SU-DHL-6 (cell line): ENCODE measurements around the gene DPYSL5.

ENCODE experiments used
- H2AFZ ChIP-seq: fragments of 200-600 bp; sonication (generic); 2 replicates; pipeline ENCODE4 v1.6.1; 2014; ENCODE audit warnings: low read depth, mild to moderate bottlenecking, moderate library complexity, mixed read lengths, antibody characterized with exemption, low read length; ENCODE audit not compliant: severe bottlenecking
- H3F3A ChIP-seq: fragments of 200-600 bp; shearing (Covaris generic); 2 replicates; pipeline ENCODE4 v1.6.0; 2016; ENCODE audit warnings: antibody characterized with exemption, mild to moderate bottlenecking; ENCODE audit not compliant: insufficient read depth
- H3K27ac ChIP-seq: fragments of 200-600 bp; sonication (generic); 2 replicates; pipeline ENCODE4 v1.5.1; 2016; ENCODE audit warnings: low read depth, mild to moderate bottlenecking, low read length, moderate library complexity, mixed read lengths
- H3K27me3 ChIP-seq: fragments of 200-600 bp; sonication (generic), shearing (Covaris generic); 2 replicates; pipeline ENCODE4 v1.6.0; 2014; ENCODE audit warnings: mild to moderate bottlenecking, low read length
- H3K36me3 ChIP-seq: fragments of 200-600 bp; sonication (generic); 2 replicates; pipeline ENCODE4 v1.6.1; 2014; ENCODE audit warnings: mild to moderate bottlenecking, low read length, mixed read lengths
- H3K4me2 ChIP-seq: fragments of 300-600, 200-600 bp; shearing (Covaris generic), sonication (generic); 2 replicates; pipeline ENCODE4 v1.6.0; 2014; ENCODE audit warnings: low read length, low read depth, mild to moderate bottlenecking; ENCODE audit not compliant: poor library complexity, severe bottlenecking
- H3K4me3 ChIP-seq: fragments of 200-600 bp; sonication (generic); 2 replicates; pipeline ENCODE4 v1.5.1; 2014; ENCODE audit warnings: antibody characterized with exemption, low read length, mild to moderate bottlenecking, mixed read lengths; ENCODE audit not compliant: insufficient read depth, poor library complexity, severe bottlenecking
- H3K79me2 ChIP-seq: fragments of 200-600 bp; sonication (generic); 2 replicates; pipeline ENCODE4 v1.6.1; 2014; ENCODE audit warnings: mild to moderate bottlenecking, low read length, moderate library complexity; ENCODE audit not compliant: insufficient read depth
- H3K9ac ChIP-seq: fragments of 200-600 bp; sonication (generic); 2 replicates; pipeline ENCODE4 v1.7.0; 2014; ENCODE audit warnings: mild to moderate bottlenecking, low read length
- H3K9me2 ChIP-seq: fragments of 200-600 bp; sonication (generic); replicated peaks from 2 replicates; pipeline ENCODE4 v1.6.1; 2014; ENCODE audit warnings: low read length; ENCODE audit not compliant: insufficient read depth
- H3K9me3 ChIP-seq: fragments of 200-600 bp; sonication (generic); 2 replicates; pipeline ENCODE4 v1.6.1; 2014; ENCODE audit warnings: low read length, mixed read lengths; ENCODE audit not compliant: insufficient read depth
- H4K20me1 ChIP-seq: fragments of 200-600 bp; sonication (generic); 2 replicates; pipeline ENCODE4 v1.6.1; 2014; ENCODE audit warnings: low read depth, mild to moderate bottlenecking, antibody characterized with exemption, low read length, moderate library complexity, mixed read lengths
- CTCF ChIP-seq: fragments of 200-600 bp; sonication (generic); IDR thresholded peaks from one replicate; pipeline ENCODE4 v1.5.1; 2017; ENCODE audit warnings: antibody characterized with exemption, mild to moderate bottlenecking, low read length, moderate library complexity; ENCODE audit not compliant: insufficient read depth, poor library complexity, severe bottlenecking
- EZH2phosphoT487 ChIP-seq: fragments of 200-600 bp; sonication (generic), shearing (Covaris generic); conservative IDR thresholded peaks from 2 replicates; pipeline ENCODE4 v1.6.1; 2018; ENCODE audit warnings: mild to moderate bottlenecking, antibody characterized with exemption, low read length, moderate library complexity, mixed read lengths

Gene DPYSL5

GRCh38 chr2:26936855-26937254 is 88.9 kb downstream of the DPYSL5 start:
- Histone ChIP-seq H2AFZ (no peak overlapping the region), H3K79me2 (no peaks in the 10 kb centered on the region), H3K27me3 (no peaks in the 10 kb centered on the region), H3K4me2 (no peak overlapping the region), H3K27ac (no peak overlapping the region), H4K20me1 (no peaks in the 10 kb centered on the region), H3K9me2 (no peaks in the 10 kb centered on the region), H3K4me3 (no peak overlapping the region), H3F3A (no peaks in the 10 kb centered on the region), H3K9me3 (no peaks in the 10 kb centered on the region), H3K9ac (no peak overlapping the region), H3K36me3 (no peaks in the 10 kb centered on the region)
- TF ChIP-seq CTCF (no peak), EZH2phosphoT487 (no peak)

- H3K4me2 ChIP-seq, result no peak overlapping the region
- no peaks in the 10 kb centered on the region for H3K36me3 ChIP-seq
- H3K27me3 ChIP-seq, result no peaks in the 10 kb centered on the region
- no peaks in the 10 kb centered on the region for H3K9me2 ChIP-seq
- H3K79me2 ChIP-seq, result no peaks in the 10 kb centered on the region
- no peak overlapping the region for H3K4me3 ChIP-seq
- no peak overlapping the region for H3K27ac ChIP-seq
- TF ChIP-seq EZH2phosphoT487 (no peak), CTCF (no peak)
- no peak overlapping the region for H3K9ac ChIP-seq
- H3K9me3 ChIP-seq, result no peaks in the 10 kb centered on the region
- no peaks in the 10 kb centered on the region for H3F3A ChIP-seq
- H2AFZ ChIP-seq, result no peak overlapping the region
- no peaks in the 10 kb centered on the region for H4K20me1 ChIP-seq
These were observed 90.6 kb downstream of the DPYSL5 start for GRCh38 chr2:26938399-26939118.

GRCh38 chr2:26940001-26940400 is 92.1 kb downstream of the DPYSL5 start:
- H4K20me1 ChIP-seq, result no peaks in the 10 kb centered on the region
- H3K9me2 ChIP-seq, result no peaks in the 10 kb centered on the region
- no peaks in the 10 kb centered on the region for H3F3A ChIP-seq
- no peak overlapping the region for H3K4me3 ChIP-seq
- no peaks in the 10 kb centered on the region for H3K79me2 ChIP-seq
- H3K36me3 ChIP-seq, result no peaks in the 10 kb centered on the region
- H3K9ac ChIP-seq, result no peak overlapping the region
- no peaks in the 10 kb centered on the region for H3K9me3 ChIP-seq
- H3K4me2 ChIP-seq, result no peak overlapping the region
- no peak overlapping the region for H2AFZ ChIP-seq
- TF ChIP-seq CTCF, result no peak
- no peak for TF ChIP-seq EZH2phosphoT487
- no peaks in the 10 kb centered on the region for H3K27me3 ChIP-seq
- no peak overlapping the region for H3K27ac ChIP-seq
